GM23248 (cell line): ENCODE data around the gene HECTD3. TPM values are rescaled to one million over a fixed set of nuclear protein-coding genes. Genes with fewer than 3 reads are reported as not detected.

Source experiments
- polyA plus RNA-seq: library from polyadenylated mRNA; unstranded; fragments of >200 nt; fragmentation: Nextera tagmentation; extraction: Ambion mirVana; gene quantifications from 2 replicates; pipeline ENCODE4 v1.2.1, GENCODE V29; 2016
- total RNA-seq: library from RNA; depleted of rRNA; stranded (reverse); fragments of >200 nt; shearing (Covaris generic); gene quantifications from 2 replicates; pipeline ENCODE4 v1.2.3, GENCODE V29; 2014; rRNA removed

Gene HECTD3
- total and polyA plus RNA-seq, 2 experiments from 2014 or later = 17.0 to 21.1 TPM

Other genes with a start within 250 kb of the HECTD3 start
- gene RPS8, start 235.8 kb downstream of the HECTD3 start, total RNA-seq = 1,375 and 2,062 TPM in 2 replicates
- 570 and 596 TPM in 2 replicates for gene RPS8, start 235.8 kb downstream of the HECTD3 start, polyA plus RNA-seq
- 0.32 and 0.76 TPM in 2 replicates for gene BEST4, start 223.2 kb downstream of the HECTD3 start, total RNA-seq
- 0.30 and 0.31 TPM in 2 replicates for gene BEST4, start 223.2 kb downstream of the HECTD3 start, polyA plus RNA-seq
- 28.5 and 30.7 TPM in 2 replicates for gene PLK3, start 210.9 kb downstream of the HECTD3 start, total RNA-seq
- 29.8 and 30.2 TPM in 2 replicates for gene PLK3, start 210.9 kb downstream of the HECTD3 start, polyA plus RNA-seq
- gene DYNLT4, start 204.0 kb downstream of the HECTD3 start, total RNA-seq = not detected in 2 replicates
- 0.52 and 0.59 TPM in 2 replicates for gene DYNLT4, start 204.0 kb downstream of the HECTD3 start, polyA plus RNA-seq
- gene BTBD19, start 202.8 kb downstream of the HECTD3 start, total RNA-seq = 8.0 and 12.0 TPM in 2 replicates
- gene BTBD19, start 202.8 kb downstream of the HECTD3 start, polyA plus RNA-seq = 9.4 and 12.1 TPM in 2 replicates
- 0.11 and 0.13 TPM in 2 replicates for gene PTCH2, start 168.1 kb downstream of the HECTD3 start, total RNA-seq
- 0.05 and 0.11 TPM in 2 replicates for gene PTCH2, start 168.1 kb downstream of the HECTD3 start, polyA plus RNA-seq
- 30.4 and 33.5 TPM in 2 replicates for gene EIF2B3, start 24.7 kb downstream of the HECTD3 start, total RNA-seq
- gene EIF2B3, start 24.7 kb downstream of the HECTD3 start, polyA plus RNA-seq = 41.2 and 43.7 TPM in 2 replicates
- gene UROD, start 930 bp upstream of the HECTD3 start, total RNA-seq = 103 and 111 TPM in 2 replicates
- 141 and 143 TPM in 2 replicates for gene UROD, start 930 bp upstream of the HECTD3 start, polyA plus RNA-seq
- gene ZSWIM5, start 195.3 kb upstream of the HECTD3 start, total RNA-seq = 0.54 and 1.1 TPM in 2 replicates
- 0.06 and 0.08 TPM in 2 replicates for gene ZSWIM5, start 195.3 kb upstream of the HECTD3 start, polyA plus RNA-seq